Mesendoderm (in vitro differentiated cells): Measurements from ENCODE around the gene DPRX. TPM values are rescaled to one million over a fixed set of nuclear protein-coding genes. Genes with fewer than 3 reads are reported as not detected.
A peak's percentile ranks its signal among the peaks of the same experiment; 100 is the strongest.

Experiments used
- small RNA-seq: library from polyadenylated mRNA; stranded (forward); fragments of <200 nt; extraction: miRNeasy Mini kit (QIAGEN cat#:217004); gene quantifications from one replicate; pipeline ENCODE3, GENCODE V24; 2013; ENCODE audit not compliant: insufficient read depth

The DPRX gene

Small RNA genes within 50 kb of the gene (small RNA-seq; reads per million reads assigned to genes)
- gene MIR1323 (74.1 reads per million, percentile 95 among the genes with 10 or more reads in this experiment), gene MIR498 (9.5 reads per million, percentile 85 among the genes with 10 or more reads in this experiment), gene MIR512-1 (not detected), gene MIR512-2 (not detected), gene MIR515-1 (not detected), gene MIR515-2 (not detected), gene MIR519C (203 reads per million, percentile 97 among the genes with 10 or more reads in this experiment), gene MIR519E (1.4 reads per million), gene MIR520E (18.4 reads per million, percentile 91 among the genes with 10 or more reads in this experiment), gene RNU6-698P (not detected)
